Caco-2 (cell line): ENCODE results near the gene SCAPER. TPM values are rescaled to one million over a fixed set of nuclear protein-coding genes. Genes with fewer than 3 reads are reported as not detected.

Experiments
- BruUV-seq: library from RNA; stranded (reverse); fragments of 400-500 nt; replicated peaks from 2 replicates; lab custom pipeline; 2021; lab: Mats Ljungman, UMichigan
- CTCF ChIA-PET: fragments of 300-600 bp; sonication (Branson Sonifier 250); formaldehyde crosslinking; loops from one replicate; lab custom pipeline; 2022; ENCODE audit warnings: antibody characterized with exemption; lab: Charles Lee
- POLR2A ChIA-PET: fragments of 300-600 bp; sonication (Branson Sonifier 250); formaldehyde crosslinking; loops from one replicate; lab custom pipeline; 2022; ENCODE audit warnings: antibody characterized with exemption; lab: Charles Lee
- DNase-seq, 2 experiments: peaks; one replicate each; pipeline versions ENCODE4 v3.0.0 to v3.0.0-alpha.2; 2020 to 2022
- H3K27me3 ChIP-seq: replicated peaks from 2 replicates; pipeline ENCODE4 v1.6.0; 2011; ENCODE audit warnings: low read length; ENCODE audit not compliant: control insufficient read depth, insufficient read depth
- H3K36me3 ChIP-seq: 2 replicates; pipeline ENCODE4 v1.5.1; 2011; ENCODE audit warnings: low read length; ENCODE audit not compliant: control insufficient read depth, insufficient read depth
- H3K4me1 ChIP-seq: fragments of 250-450 bp; sonication (Bioruptor Pico); 2 replicates; pipeline ENCODE4 v1.5.1; 2020; ENCODE audit warnings: mild to moderate bottlenecking
- H3K4me3 ChIP-seq: 2 replicates; pipeline ENCODE4 v1.5.1; 2011; ENCODE audit warnings: low read depth, mild to moderate bottlenecking, control low read depth, low read length
- H3K9me3 ChIP-seq: fragments of 250-450 bp; sonication (Bioruptor Pico); 2 replicates; pipeline ENCODE4 v1.5.1; 2020; ENCODE audit warnings: mild to moderate bottlenecking, moderate library complexity
- H3K27ac Mint-ChIP-seq: one replicate; pipeline ENCODE4 v1.8.0; 2022; ENCODE audit warnings: mixed read lengths; ENCODE audit not compliant: unreplicated experiment
- H3K27me3 Mint-ChIP-seq: one replicate; pipeline ENCODE4 v1.8.0; 2022; ENCODE audit warnings: mixed read lengths; ENCODE audit not compliant: insufficient read depth, unreplicated experiment
- H3K36me3 Mint-ChIP-seq: one replicate; pipeline ENCODE4 v1.8.0; 2022; ENCODE audit warnings: mild to moderate bottlenecking, mixed read lengths; ENCODE audit not compliant: insufficient read depth, unreplicated experiment
- H3K4me1 Mint-ChIP-seq: one replicate; pipeline ENCODE4 v1.8.0; 2022; ENCODE audit warnings: low read depth, mixed read lengths; ENCODE audit not compliant: unreplicated experiment
- H3K4me3 Mint-ChIP-seq: one replicate; pipeline ENCODE4 v1.8.0; 2022; ENCODE audit warnings: mild to moderate bottlenecking, moderate library complexity, mixed read lengths; ENCODE audit not compliant: unreplicated experiment
- H3K9me3 Mint-ChIP-seq: one replicate; pipeline ENCODE4 v1.8.0; 2022; ENCODE audit warnings: mixed read lengths; ENCODE audit not compliant: unreplicated experiment
- CTCF ChIP-seq, 2 experiments: fragments of 200-600 bp in 1 of 2; IDR thresholded peaks; 1 replicate in 1 of 2; 2 replicates in 1 of 2; pipeline versions ENCODE4 v1.5.1 to v1.8.0; 2011 to 2022; ENCODE audit warnings: antibody characterized with exemption in 1 of 2, control low read depth in 1 of 2, inconsistent platforms in 1 of 2, low read depth in 1 of 2, low read length in 1 of 2, mild to moderate bottlenecking in 1 of 2, moderate library complexity in 1 of 2; ENCODE audit not compliant: insufficient read depth in 1 of 2, severe bottlenecking in 1 of 2, unreplicated experiment in 1 of 2
- intact Hi-C: fragments of 100-400 bp; cut with micrococcal nuclease; formaldehyde crosslinking; loops from one replicate; pipeline ENCODE4 v1.10.0; 2022; ENCODE audit not compliant: unreplicated experiment
- total RNA-seq: library from RNA; stranded (reverse); gene quantifications from 2 replicates; pipeline ENCODE4 v1.2.3, GENCODE V29; 2022

SCAPER gene
- total RNA-seq, 1 experiment from 2014 or later, result 24.6 TPM

GRCh38 chr15:76338486-76339304, 566.4 kb downstream of the SCAPER start:
- TF ChIP-seq CTCF (IDR thresholded peaks at IDR 0.05; ENCODE audit: insufficient read depth in 1 of 2, low read depth in 1 of 2, low read length in 1 of 2, severe bottlenecking in 1 of 2, unreplicated experiment in 1 of 2), result no peak
- BruUV-seq, result no TSS peak
- Mint-ChIP-seq H3K27me3 (no peaks in the 10 kb centered on the region), H3K27ac (no peak overlapping the region), H3K9me3 (no peaks in the 10 kb centered on the region), H3K4me3 (peak overlapping the region; percentile 90), H3K36me3 (peaks cover 54% of the 10 kb centered on the region), H3K4me1 (peaks cover 18% of the 10 kb centered on the region)
- H3K4me3 ChIP-seq, result peak overlapping the region; percentile 82
- no peaks in the 10 kb centered on the region for H3K27me3 ChIP-seq
- no peaks in the 10 kb centered on the region for H3K9me3 ChIP-seq
- ChIA-PET CTCF (no interaction called here), POLR2A (no interaction called here)
- DNase-seq, result no peak
- intact Hi-C loops, result no loop called here
- peaks cover 21% of the 10 kb centered on the region for H3K4me1 ChIP-seq
- H3K36me3 ChIP-seq, result no peaks in the 10 kb centered on the region

- intact Hi-C loops, result loop anchor here (2.0 kb wide), 3 partner anchors 27 to 529 kb away; partner anchors contain the start of gene ETFA
- peaks cover 18% of the 10 kb centered on the region for H3K4me1 Mint-ChIP-seq
- peak; percentile 55 for DNase-seq
- H3K27ac Mint-ChIP-seq, result no peak overlapping the region
- no peaks in the 10 kb centered on the region for H3K27me3 ChIP-seq
- H3K4me3 Mint-ChIP-seq, result peak overlapping the region; percentile 90
- H3K36me3 ChIP-seq, result no peaks in the 10 kb centered on the region
- H3K27me3 Mint-ChIP-seq, result no peaks in the 10 kb centered on the region
- H3K36me3 Mint-ChIP-seq, result peaks cover 54% of the 10 kb centered on the region
- CTCF ChIA-PET, result no interaction called here
- H3K4me3 ChIP-seq, result peak overlapping the region; percentile 82
- TF ChIP-seq CTCF (IDR thresholded peaks at IDR 0.05; ENCODE audit: insufficient read depth in 1 of 2, low read depth in 1 of 2, low read length in 1 of 2, severe bottlenecking in 1 of 2, unreplicated experiment in 1 of 2), result no peak
- POLR2A ChIA-PET, result interaction anchor here (1.8 kb wide), 1 partner anchor 26 kb away, joined by 22 read pairs; the partner anchor contains the start of gene ETFA
- H3K4me1 ChIP-seq, result peaks cover 27% of the 10 kb centered on the region
- no peaks in the 10 kb centered on the region for H3K9me3 Mint-ChIP-seq
- H3K9me3 ChIP-seq, result no peaks in the 10 kb centered on the region
- BruUV-seq, result no TSS peak
Observed at GRCh38 chr15:76337696-76338485, 567.2 kb downstream of the SCAPER start.
